Stomach (tissue), 9 donors: ENCODE results near the gene PPP1R2. TPM values are rescaled to one million over a fixed set of nuclear protein-coding genes. Genes with fewer than 3 reads are reported as not detected.

Experiments
- DNase-seq, 2 donors: peaks; one replicate each; pipeline versions ENCODE4 v3.0.0 to v3.0.0-alpha.2; 2013 to 2019
- H3K27ac ChIP-seq, 5 donors: fragments of 200-600 bp in 4 of 5; sonication (generic) in 4 of 5; one replicate each; pipeline ENCODE4 v1.5.1; 2013 to 2019; ENCODE audit warnings: mild to moderate bottlenecking in 1 of 5, moderate library complexity in 1 of 5
- H3K27me3 ChIP-seq, 3 donors: fragments of 200-600 bp; sonication (generic); one replicate each; pipeline ENCODE4 v1.5.1; 2017 to 2019; ENCODE audit warnings: mixed run types in 1 of 3
- H3K36me3 ChIP-seq, 4 donors: fragments of 200-600 bp; sonication (generic); 1 replicate in 3 of 4; 2 replicates in 1 of 4; pipeline ENCODE4 v1.5.1; 2016 to 2019
- H3K4me1 ChIP-seq, 4 donors: fragments of 200-600 bp; sonication (generic); one replicate each; pipeline ENCODE4 v1.5.1; 2016 to 2019
- H3K4me3 ChIP-seq, 4 donors: fragments of 200-600 bp; sonication (generic) in 3 of 4; one replicate each; pipeline ENCODE4 v1.5.1; 2016 to 2019; ENCODE audit warnings: mild to moderate bottlenecking in 1 of 4
- H3K9me3 ChIP-seq, 4 donors: fragments of 200-600 bp; sonication (generic); one replicate each; pipeline ENCODE4 v1.5.1; 2016 to 2019
- CTCF ChIP-seq, 7 experiments: fragments of 450-650 bp in 4 of 7; fragments of 200-600 bp in 3 of 7; sonication (generic) in 3 of 7; IDR thresholded peaks; one replicate each; pipeline ENCODE4 v1.5.1; 2016 to 2019; ENCODE audit warnings: antibody characterized with exemption in 7 of 7, control low read depth in 2 of 7, mild to moderate bottlenecking in 1 of 7
- EP300 ChIP-seq: sonication (generic); formaldehyde crosslinking; IDR thresholded peaks from one replicate; pipeline ENCODE4 v1.6.1; 2017; ENCODE audit warnings: antibody characterized with exemption
- POLR2A ChIP-seq, 4 donors: fragments of 450-650 bp; IDR thresholded peaks; one replicate each; pipeline ENCODE4 v1.6.1; 2016; ENCODE audit warnings: antibody characterized with exemption in 4 of 4, control low read depth in 2 of 4, mild to moderate bottlenecking in 1 of 4, moderate library complexity in 1 of 4
- POLR2AphosphoS5 ChIP-seq, 3 donors: sonication (generic); formaldehyde crosslinking; IDR thresholded peaks; one replicate each; pipeline ENCODE4 v1.6.1; 2016; ENCODE audit warnings: antibody characterized with exemption in 3 of 3
- WGBS, 5 donors: extraction: QIAGEN DNeasy Blood & Tissue Kit in 3 of 5; methylation state at CpG; one replicate each; pipeline versions ENCODE4 v1.1.5 to v1.1.7; 2013 to 2018; 5-methylcytosine and 5-hydroxymethylcytosine counted together
- intact Hi-C: fragments of 100-400 bp; cut with DNase I; formaldehyde crosslinking; loops from one replicate; pipeline ENCODE4 v1.15.1; 2023; ENCODE audit warnings: low total_unique reads
- polyA plus RNA-seq, 3 donors: library from polyadenylated mRNA; stranded (reverse); fragments of 200-250 nt; gene quantifications; one replicate each; pipeline ENCODE4 v1.2.3, GENCODE V29; 2013
- total RNA-seq, 5 donors: library from RNA; depleted of rRNA; stranded (reverse); fragments of >200 nt; gene quantifications; one replicate each; pipeline versions ENCODE4 v1.1.0 to v1.2.3, GENCODE V29; 2014 to 2016
- donor health status: healthy with polysubstance abuse.
- donor health status: Bipolar disorder and iron deficiency.
- donor health status: healthy.

PPP1R2 gene
- total and polyA plus RNA-seq, 8 donors, result 21.4 to 102 (median 42.9) TPM

- Histone ChIP-seq H3K4me3 (peak overlapping the region in 3 of 4 donors; percentile 4 to 41 (median 25)), H3K9me3 (no peaks in the 10 kb centered on the region), H3K27me3 (peaks cover 0 to 8% (median 0%) of the 10 kb centered on the region in 3 donors), H3K36me3 (no peaks in the 10 kb centered on the region), H3K4me1 (peaks cover 0 to 3% (median 0%) of the 10 kb centered on the region in 4 donors), H3K27ac (no peak overlapping the region)
- intact Hi-C loops, result no loop called here
- TF ChIP-seq EP300 (no peak), POLR2A (IDR thresholded peaks at IDR 0.05) (no peak), CTCF (IDR thresholded peaks at IDR 0.05) (no peak), POLR2AphosphoS5 (IDR thresholded peaks at IDR 0.05) (no peak)
- WGBS, 5 donors, result 66 to 79% (median 76%) methylated on average over 9 of the region's 9 CpGs
- no peak for DNase-seq
These were observed 39.8 kb upstream of the PPP1R2 start for GRCh38 chr3:195582947-195583346.

DNA sequence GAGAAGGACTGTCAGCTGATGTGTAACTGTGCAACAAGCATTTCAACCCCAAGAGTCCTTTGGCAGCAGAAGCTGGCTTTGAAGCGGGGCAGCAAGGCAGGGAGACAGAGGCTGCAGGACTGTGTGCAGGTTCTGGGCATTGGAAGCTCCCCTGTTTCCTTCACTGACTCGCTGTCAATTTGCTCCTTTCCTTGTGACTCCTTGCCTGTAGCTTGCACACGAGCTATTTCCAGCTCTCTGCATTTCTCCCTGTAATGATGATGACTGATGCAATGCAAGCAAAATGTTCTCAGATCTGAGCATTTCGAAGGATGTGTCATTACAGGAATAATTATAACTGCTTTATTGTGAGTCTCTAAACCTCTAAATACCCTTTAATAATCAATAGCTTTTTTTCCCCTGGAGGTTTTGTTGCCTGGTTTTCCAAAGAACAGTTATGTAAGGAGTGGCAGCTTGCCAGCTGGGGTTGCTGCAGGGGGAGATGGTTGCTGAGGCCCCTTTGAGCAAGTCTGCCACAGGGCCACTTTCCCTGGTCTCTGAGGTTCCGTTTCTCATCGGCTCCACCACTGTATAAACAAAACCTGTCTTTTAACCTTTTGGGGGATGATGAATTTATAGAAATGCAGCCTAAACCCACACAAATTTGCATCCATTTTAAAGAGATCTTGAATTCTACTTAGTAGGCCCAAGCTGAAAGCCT lies 37.8 kb upstream of the PPP1R2 start:
- Histone ChIP-seq H3K36me3 (no peaks in the 10 kb centered on the region), H3K4me1 (peaks cover 0 to 3% (median 0%) of the 10 kb centered on the region in 4 donors), H3K4me3 (peak overlapping the region in 3 of 4 donors; percentile 4 to 41 (median 25)), H3K27me3 (peaks cover 0 to 6% (median 0%) of the 10 kb centered on the region in 3 donors), H3K27ac (no peak overlapping the region), H3K9me3 (no peaks in the 10 kb centered on the region)
- intact Hi-C loops, result no loop called here
- TF ChIP-seq POLR2AphosphoS5 (IDR thresholded peaks at IDR 0.05), result no peak
- no peak for TF ChIP-seq POLR2A (IDR thresholded peaks at IDR 0.05)
- no peak for TF ChIP-seq CTCF (IDR thresholded peaks at IDR 0.05)
- no peak for TF ChIP-seq EP300
- WGBS, 5 donors, result 55 to 62% (median 59%) methylated on average over 6 of the region's 6 CpGs
- no peak for DNase-seq

DNA sequence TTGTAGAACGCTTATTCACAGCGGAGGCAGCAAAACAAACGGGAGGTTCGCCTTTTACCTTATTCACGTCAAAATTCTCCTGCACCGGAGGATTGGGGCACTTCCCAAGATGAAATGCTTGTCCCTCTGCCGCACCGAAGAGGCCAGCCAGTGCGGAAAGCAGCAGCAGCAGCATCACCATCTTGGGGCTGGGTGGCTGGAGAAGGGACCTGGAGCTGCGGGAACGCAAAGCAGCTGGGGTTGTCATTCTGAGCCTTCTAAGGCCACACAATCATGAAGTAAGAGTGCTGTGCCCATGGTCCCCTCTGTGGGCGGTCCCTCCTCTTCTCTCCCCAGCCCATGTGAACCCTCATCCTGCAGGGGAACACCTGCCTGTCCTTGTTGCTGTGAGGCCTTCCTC lies 36.2 kb upstream of the PPP1R2 start:
- 90 to 91% (median 91%) methylated on average over 11 to 12 of the region's 12 CpGs for WGBS, 5 donors

GRCh38 chr3:195578565-195578964 lies 35.4 kb upstream of the PPP1R2 start:
- WGBS, 5 donors, result 84 to 92% (median 89%) methylated on average over 6 of the region's 6 CpGs
- intact Hi-C loops, result no loop called here
- Histone ChIP-seq H3K27me3 (peaks cover 0 to 6% (median 0%) of the 10 kb centered on the region in 3 donors), H3K36me3 (peaks cover 0 to under 1% (median 0%) of the 10 kb centered on the region in 4 donors), H3K27ac (no peak overlapping the region), H3K4me1 (no peaks in the 10 kb centered on the region), H3K4me3 (no peak overlapping the region), H3K9me3 (no peaks in the 10 kb centered on the region)
- DNase-seq, result no peak
- TF ChIP-seq EP300 (no peak), CTCF (IDR thresholded peaks at IDR 0.05) (no peak), POLR2AphosphoS5 (IDR thresholded peaks at IDR 0.05) (no peak), POLR2A (IDR thresholded peaks at IDR 0.05) (no peak)

More for the DNA sequence above, 36.2 kb upstream of the PPP1R2 start:
- Histone ChIP-seq H3K27me3 (peaks cover 0 to 6% (median 0%) of the 10 kb centered on the region in 3 donors), H3K4me3 (peak overlapping the region in 1 of 4 donors; percentile 17), H3K4me1 (peaks cover 0 to under 1% (median 0%) of the 10 kb centered on the region in 4 donors), H3K27ac (no peak overlapping the region), H3K36me3 (no peaks in the 10 kb centered on the region), H3K9me3 (no peaks in the 10 kb centered on the region)
- DNase-seq, result no peak
- intact Hi-C loops, result no loop called here
- no peak for TF ChIP-seq POLR2AphosphoS5 (IDR thresholded peaks at IDR 0.05)
- TF ChIP-seq EP300, result no peak
- no peak for TF ChIP-seq CTCF (IDR thresholded peaks at IDR 0.05)
- no peak for TF ChIP-seq POLR2A (IDR thresholded peaks at IDR 0.05)
